ENCODE results near the gene HINT3.
A peak's percentile ranks its signal among the peaks of the same experiment; 100 is the strongest.
"Not testable (repeated sequence)": the region's sequence is repeated elsewhere in the genome, so short reads cannot be mapped to it uniquely, and the experiment has no call there.

Gene HINT3

GRCh38 chr6:125963817-125964216 lies 7.2 kb downstream of the HINT3 start:
- no peak for DNase-seq

DNA sequence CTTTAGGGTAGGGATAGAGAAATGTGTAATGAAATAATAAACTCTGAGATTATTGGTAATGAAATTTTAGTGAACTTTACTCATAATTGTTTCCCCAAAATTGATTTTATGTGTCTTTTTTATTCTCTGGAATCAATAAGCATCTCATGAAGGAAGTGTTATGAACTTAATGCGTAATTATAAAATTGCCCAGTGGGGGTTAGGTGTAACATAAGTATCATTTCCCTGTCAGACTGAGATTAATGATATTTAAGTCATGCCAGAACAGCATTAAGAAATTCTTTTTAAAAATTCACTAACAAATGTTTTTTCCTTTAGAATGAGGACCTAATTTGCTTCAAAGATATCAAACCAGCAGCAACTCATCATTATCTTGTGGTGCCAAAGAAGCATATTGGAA lies 10.0 kb downstream of the HINT3 start:
- no peak for DNase-seq

DNA sequence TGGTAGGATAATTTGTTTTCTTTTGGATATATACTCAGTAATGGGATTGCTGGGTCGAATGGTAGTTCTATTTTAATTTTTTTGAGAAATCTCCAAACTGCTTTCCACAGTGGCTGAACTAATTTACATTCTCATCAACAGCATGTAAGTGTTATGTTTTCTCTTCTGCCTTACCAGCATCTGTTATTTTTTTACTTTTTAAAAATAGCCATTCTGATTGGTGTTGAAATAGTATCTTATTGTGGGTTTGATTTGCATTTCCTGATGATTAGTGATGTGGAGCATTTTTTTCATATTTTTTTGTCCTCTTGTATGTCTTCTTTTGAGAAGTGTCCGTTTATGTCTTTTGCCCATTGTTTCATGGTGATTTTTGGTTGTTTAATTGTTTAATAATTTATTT lies 11.9 kb downstream of the HINT3 start:
- no peak for DNase-seq

GRCh38 chr6:125970760-125971159 lies 14.2 kb downstream of the HINT3 start:
- no peak for DNase-seq

DNA sequence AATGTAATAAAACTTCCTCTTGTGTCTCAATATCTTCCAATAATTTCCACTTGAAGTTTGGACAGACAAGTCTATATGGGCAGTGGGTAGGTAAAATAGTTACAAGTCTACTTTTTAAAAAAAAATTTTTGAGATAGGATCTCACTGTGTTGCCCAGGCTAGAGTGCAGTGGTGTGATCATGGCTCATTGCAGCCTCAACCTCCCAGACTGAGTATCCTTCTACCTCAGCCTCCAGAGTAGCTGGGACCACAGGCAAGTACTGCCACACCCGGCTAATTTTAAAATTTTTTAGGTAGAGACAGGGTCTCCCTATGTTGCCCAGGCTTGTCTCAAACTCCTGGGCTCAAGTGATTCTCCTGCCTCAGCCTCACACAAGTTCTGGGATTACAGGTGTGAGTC lies 15.9 kb downstream of the HINT3 start:
- not testable (repeated sequence) for DNase-seq

DNA sequence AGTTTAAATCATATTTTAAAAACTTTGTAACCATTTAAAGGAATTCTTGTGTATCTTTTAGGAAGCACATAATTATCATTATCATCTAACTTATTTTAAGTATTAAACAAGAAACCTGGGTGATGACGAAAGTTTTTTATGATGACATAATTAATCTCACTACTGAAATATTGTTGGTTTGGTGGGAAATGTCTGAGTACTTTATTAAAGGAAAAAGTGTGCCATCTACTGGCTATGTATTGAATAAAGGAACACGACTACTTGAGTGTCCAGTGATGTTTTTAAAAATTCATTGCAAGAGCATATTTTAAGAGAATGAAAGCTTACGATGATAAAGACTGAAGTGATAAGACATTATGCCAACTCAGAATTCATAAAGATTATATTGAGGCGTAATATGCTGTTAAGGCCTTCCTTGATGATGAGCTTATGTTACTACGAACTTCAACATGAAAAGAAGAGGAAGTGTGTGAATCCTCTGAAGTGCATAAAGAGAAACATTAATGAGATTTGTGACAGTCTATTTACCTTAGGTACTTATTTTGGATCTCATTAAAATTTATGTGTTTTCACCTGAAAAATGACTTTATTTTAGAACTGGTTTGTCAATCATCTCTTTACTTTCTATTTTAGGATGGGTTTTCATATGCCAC lies 17.8 kb downstream of the HINT3 start:
- peak; percentile 17 for DNase-seq

- no peak for DNase-seq
These were observed 22.5 kb downstream of the HINT3 start for GRCh38 chr6:125979101-125979500.

GRCh38 chr6:125981571-125982185 lies 25.1 kb downstream of the HINT3 start:
- DNase-seq = no peak

GRCh38 chr6:125983246-125983945 lies 26.8 kb downstream of the HINT3 start:
- DNase-seq = no peak

DNA sequence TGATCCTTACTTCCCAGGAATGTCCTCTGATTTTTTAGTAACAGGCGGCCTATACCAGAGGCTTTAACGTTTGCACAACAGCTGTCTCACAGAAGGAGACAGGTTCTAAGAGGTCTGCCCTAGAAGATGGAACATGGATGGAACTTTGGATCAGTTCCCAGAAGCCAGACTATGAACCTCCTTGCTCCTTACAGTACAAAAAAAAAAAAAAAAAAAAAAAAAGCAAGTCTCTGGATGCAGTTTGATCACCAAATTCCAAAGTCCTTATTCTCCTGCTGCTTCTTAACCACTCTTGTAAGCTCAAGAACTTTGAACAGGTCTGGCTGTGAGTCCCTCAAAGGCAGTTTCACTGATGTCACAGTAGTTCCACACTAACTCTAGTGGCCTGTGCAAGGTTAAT lies 27.7 kb downstream of the HINT3 start:
- DNase-seq = no peak

DNA sequence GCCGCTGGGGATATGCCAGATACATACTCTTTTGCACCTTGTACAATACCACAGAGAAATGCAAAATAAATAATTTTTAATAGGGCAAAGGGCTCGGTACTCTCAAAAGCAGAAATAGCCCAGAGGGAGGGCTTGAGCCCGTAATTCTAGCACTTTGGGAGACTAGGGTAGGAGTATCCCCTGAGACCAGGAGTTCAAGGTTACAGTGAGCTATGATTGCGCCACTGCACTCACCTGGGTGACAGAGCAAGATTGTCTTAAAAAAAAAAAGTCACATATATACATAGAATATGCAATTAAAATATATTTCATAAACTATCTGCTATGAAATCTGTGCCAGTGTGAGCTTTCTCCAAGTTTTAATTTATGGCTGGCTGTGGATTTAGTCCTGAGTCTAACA lies 29.0 kb downstream of the HINT3 start:
- no peak for DNase-seq

GRCh38 chr6:125985979-125986300 lies 29.4 kb downstream of the HINT3 start:
- no peak for DNase-seq

- peak; percentile 88 for DNase-seq
These were observed 29.9 kb downstream of the HINT3 start, which contains the start of gene TRMT11 for GRCh38 chr6:125986301-125987025. Gene TRMT11, plus strand, starts transcription at chr6:125986540. Its CDS starts 11 bp downstream, at chr6:125986551.

- DNase-seq = no peak
These were observed 30.6 kb downstream of the HINT3 start for GRCh38 chr6:125987026-125987617.

DNA sequence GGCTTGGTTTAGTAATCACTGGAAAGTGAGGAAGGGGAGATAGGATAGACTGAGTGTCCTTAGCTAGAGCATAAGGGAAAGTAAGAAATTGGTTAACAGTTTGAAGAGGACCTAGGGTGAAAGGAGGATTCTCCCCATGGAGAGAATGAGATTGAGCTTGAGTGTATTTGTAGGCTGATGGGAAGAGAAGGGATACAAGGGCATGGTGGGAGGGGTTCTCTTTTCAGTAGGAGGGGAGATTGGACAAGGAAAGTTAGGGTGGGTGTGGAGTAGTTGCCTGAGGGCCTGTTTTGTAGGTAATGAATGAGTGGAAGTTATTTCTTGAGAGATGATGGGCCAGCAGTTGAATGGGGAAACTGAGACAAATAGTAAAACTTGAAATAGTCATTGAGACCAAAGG lies 31.7 kb downstream of the HINT3 start:
- DNase-seq = no peak

- no peak for DNase-seq
These were observed 33.1 kb downstream of the HINT3 start for GRCh38 chr6:125989631-125990030.

GRCh38 chr6:125991653-125992052 lies 35.1 kb downstream of the HINT3 start:
- no peak for DNase-seq

DNA sequence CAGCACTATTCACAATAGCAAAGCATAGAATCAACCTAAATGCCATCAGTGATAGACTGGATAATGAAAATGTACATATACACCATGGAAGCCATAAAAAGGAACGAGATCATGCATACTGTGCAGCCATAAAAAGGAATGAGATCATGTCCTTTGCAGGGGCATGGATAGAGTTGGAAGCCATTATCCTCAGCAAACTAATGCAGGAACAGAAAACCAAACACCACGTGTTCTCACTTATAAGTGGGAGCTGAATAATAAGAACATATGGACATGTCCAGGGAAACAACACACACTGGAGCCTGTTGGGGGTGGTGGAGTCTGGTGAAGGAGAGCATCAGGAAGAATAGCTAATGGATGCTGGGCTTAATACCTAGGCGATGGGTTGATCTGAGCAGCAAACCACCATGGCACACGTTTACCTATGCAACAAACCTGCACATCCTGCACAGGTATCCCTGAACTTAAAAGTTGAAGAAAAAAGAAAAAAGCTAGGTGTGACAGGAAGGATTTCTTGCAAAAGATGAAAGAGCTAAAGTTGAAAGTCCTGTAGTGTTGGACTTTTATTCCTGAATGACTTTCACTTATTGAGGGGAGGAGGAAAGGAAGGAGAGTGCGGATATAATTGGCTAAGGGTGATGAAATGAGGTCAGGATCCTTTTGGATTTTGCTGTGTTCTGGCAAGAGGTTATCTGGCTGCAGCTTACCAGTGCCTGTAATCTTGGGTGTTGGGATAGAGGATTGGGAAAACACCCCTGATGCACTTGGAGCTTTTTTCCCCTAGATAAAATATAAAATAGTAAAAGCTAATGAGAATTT lies 38.3 kb downstream of the HINT3 start:
- DNase-seq = peak; percentile 79

GRCh38 chr6:125995972-125996580 lies 39.5 kb downstream of the HINT3 start:
- peak; percentile 53 for DNase-seq

DNA sequence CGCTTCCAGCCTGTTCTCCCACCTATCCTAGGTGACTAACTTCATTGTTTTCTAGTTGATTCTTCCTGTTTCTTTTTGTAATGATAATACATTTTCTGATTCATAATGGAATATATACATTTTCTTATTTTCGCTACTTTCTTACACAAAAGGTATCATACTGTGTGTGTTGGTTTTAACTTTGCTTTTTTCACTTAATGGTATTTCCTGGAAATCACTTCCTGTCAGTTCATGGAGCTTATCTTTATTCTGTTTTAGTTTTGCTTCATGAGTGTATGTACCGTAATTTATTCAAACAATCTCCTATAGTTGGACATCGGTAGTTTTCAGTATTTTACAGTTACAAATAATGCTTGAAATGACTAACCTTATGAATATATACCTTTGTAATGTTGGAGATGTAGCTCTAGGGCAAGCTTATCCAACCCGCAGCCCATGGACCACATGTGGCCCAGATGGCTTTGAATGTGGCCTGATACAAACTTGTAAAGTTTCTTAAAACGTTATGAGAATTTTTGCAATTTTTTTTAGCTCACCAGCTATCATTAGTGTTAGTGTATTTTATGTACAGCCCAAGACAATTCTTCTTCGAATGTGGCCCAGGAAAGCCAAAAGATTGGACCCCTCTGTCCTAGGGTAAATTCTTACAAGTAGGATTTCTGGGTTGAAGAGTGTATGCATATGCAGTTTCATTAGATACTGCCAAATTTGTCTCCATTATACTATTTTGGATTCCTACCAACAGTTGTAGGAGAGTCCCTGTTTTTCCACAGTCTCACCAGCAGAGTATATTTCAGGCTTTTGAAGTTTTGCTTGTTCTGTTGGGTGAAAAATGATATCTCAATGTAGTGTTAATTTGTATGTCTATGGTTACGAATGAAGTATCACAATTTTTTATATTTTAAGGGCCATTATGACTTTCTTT lies 46.4 kb downstream of the HINT3 start:
- DNase-seq = no peak

DNA sequence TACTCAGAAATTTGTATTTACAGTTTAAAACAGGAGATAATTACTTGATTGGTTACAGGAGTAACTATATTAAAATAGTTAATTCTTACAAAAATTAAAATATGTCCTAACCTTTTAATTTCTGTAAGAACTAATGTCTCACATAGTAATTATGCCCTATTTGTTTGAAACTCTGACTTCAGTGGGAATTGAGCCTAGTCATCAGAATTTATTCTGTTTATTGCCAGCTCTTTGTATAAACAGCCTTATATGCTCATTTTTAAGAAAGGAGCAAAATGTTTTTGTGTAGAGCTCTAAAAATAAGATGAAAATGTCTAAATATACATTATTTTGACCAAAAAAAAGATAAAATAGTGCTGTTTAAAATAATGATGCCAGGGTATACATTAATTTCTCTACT lies 51.2 kb downstream of the HINT3 start:
- DNase-seq = no peak

All from DMS153 (cell line).